ENCODE measurements around the gene HNRNPUL1.

Gene HNRNPUL1

GRCh38 chr19:41305927-41306793 is 42.0 kb downstream of the HNRNPUL1 start:
- H3K36me3 ChIP-seq (ENCODE audit: control insufficient read depth, insufficient read depth, low read length), result peaks cover 44% of the 10 kb centered on the region
- H3K27me3 ChIP-seq (ENCODE audit: control insufficient read depth, insufficient read depth, low read length), result no peaks in the 10 kb centered on the region
- no peak overlapping the region for H3K4me3 ChIP-seq (ENCODE audit: low read depth, low read length)
- no peak overlapping the region for H3K9ac ChIP-seq (ENCODE audit: low read depth, low read length)
- no peaks in the 10 kb centered on the region for H3K9me3 ChIP-seq (ENCODE audit: control insufficient read depth, insufficient read depth, low read length)
- H3K4me1 ChIP-seq (ENCODE audit: control insufficient read depth, insufficient read depth, low read length), result peaks cover 10% of the 10 kb centered on the region

- Histone ChIP-seq H3K4me1 (ENCODE audit: control insufficient read depth, insufficient read depth, low read length) (peaks cover 10% of the 10 kb centered on the region), H3K36me3 (ENCODE audit: control insufficient read depth, insufficient read depth, low read length) (peaks cover 35% of the 10 kb centered on the region), H3K9ac (ENCODE audit: low read depth, low read length) (no peak overlapping the region)
Measured at GRCh38 chr19:41307090-41307875, 43.1 kb downstream of the HNRNPUL1 start.

GRCh38 chr19:41307954-41308449 is 43.8 kb downstream of the HNRNPUL1 start:
- peaks cover 10% of the 10 kb centered on the region for H3K4me1 ChIP-seq (ENCODE audit: control insufficient read depth, insufficient read depth, low read length)
- H3K9me3 ChIP-seq (ENCODE audit: control insufficient read depth, insufficient read depth, low read length), result no peaks in the 10 kb centered on the region
- peaks cover 31% of the 10 kb centered on the region for H3K36me3 ChIP-seq (ENCODE audit: control insufficient read depth, insufficient read depth, low read length)
- H3K9ac ChIP-seq (ENCODE audit: low read depth, low read length), result peak overlapping the region; percentile 17
- no peaks in the 10 kb centered on the region for H3K27me3 ChIP-seq (ENCODE audit: control insufficient read depth, insufficient read depth, low read length)
- H3K4me3 ChIP-seq (ENCODE audit: low read depth, low read length), result no peak overlapping the region

More at GRCh38 chr19:41307090-41307875, 43.1 kb downstream of the HNRNPUL1 start:
- no peaks in the 10 kb centered on the region for H3K27me3 ChIP-seq (ENCODE audit: control insufficient read depth, insufficient read depth, low read length)
- no peaks in the 10 kb centered on the region for H3K9me3 ChIP-seq (ENCODE audit: control insufficient read depth, insufficient read depth, low read length)
- H3K4me3 ChIP-seq (ENCODE audit: low read depth, low read length), result no peak overlapping the region

DNA sequence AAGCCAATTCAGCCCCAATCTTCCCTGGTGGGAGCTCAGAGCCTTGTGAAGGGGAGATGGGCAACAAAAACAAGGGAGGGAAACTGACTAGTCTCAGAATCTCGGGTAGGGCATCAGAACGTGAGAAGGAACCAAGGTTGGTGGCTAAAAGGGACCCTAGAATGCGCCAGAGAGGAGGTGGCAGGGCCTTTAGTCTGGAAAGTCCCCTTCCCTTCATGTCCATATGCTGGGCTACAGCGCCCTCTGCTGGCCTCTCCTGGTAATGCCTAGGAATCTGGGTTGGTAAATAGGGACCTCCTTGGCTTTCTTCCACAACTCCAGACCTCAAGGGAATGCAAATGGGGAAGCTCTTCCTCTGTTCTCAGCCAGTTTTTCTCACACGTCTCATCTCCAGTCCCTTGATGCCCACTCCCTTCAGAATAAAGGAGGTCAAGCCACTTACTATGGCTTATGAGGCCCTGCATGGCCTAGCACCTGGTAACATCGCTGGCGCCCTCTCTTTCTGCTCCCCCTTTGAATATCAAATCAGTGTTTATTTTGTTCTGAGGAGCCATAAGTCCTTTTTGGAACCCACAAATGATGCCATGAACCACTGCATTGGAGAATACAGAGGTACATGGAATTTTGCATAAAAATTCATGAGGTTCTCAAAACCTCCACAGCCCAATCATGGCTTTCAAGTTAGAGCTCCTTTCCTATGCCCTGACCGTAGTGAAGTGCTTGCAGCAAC is 44.4 kb downstream of the HNRNPUL1 start:
- Histone ChIP-seq H3K4me1 (ENCODE audit: control insufficient read depth, insufficient read depth, low read length) (peaks cover 10% of the 10 kb centered on the region), H3K9me3 (ENCODE audit: control insufficient read depth, insufficient read depth, low read length) (no peaks in the 10 kb centered on the region), H3K27me3 (ENCODE audit: control insufficient read depth, insufficient read depth, low read length) (no peaks in the 10 kb centered on the region), H3K36me3 (ENCODE audit: control insufficient read depth, insufficient read depth, low read length) (peaks cover 34% of the 10 kb centered on the region), H3K9ac (ENCODE audit: low read depth, low read length) (peak overlapping the region; percentile 17), H3K4me3 (ENCODE audit: low read depth, low read length) (no peak overlapping the region)

DNA sequence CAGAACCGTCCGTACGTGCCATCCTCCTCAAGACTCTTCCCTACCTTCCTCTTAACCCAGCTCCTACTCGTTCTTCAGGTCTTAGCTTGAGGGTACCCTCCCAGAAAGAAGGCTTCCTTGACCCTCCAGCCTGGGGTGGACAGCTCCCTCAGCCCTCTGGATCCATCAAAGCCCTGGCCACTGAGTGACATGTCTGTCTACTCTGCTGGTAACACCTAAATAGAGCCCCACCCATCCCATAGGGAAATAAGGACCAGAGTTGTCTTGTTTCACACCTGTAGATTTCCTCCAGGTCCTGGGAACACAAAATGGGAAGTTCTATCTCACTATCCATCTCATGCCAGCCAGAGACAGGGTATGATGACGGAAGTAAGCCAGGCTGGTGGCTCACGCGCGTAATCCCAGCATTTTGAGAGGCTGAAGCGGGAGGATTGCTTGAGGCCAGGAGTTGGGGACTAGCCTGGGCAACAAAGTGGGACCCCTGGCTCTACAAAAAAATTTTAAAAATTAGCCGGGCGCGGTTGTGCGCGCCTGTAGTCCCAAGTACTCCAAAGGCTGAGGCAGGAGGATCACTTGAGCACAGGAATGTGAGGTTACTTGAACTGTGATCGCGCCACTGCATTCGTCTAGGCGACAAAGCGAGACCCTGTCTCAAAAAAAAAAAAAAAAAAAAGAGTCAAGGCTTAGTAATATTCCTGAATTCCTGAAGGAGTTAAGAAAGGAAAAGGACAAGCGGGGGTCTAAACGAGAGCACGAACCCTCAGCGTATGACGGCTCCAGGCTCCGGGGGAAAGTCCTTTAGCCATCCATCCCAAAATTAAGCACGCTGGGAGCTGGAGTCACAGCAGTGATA is 45.2 kb downstream of the HNRNPUL1 start:
- Histone ChIP-seq H3K9ac (ENCODE audit: low read depth, low read length) (peak overlapping the region; percentile 96), H3K4me3 (ENCODE audit: low read depth, low read length) (peak overlapping the region; percentile 80), H3K36me3 (ENCODE audit: control insufficient read depth, insufficient read depth, low read length) (peaks cover 26% of the 10 kb centered on the region)

GRCh38 chr19:41310033-41310831 is 46.1 kb downstream of the HNRNPUL1 start, which contains the start of gene CCDC97:
TSS of gene CCDC97 (plus strand) at chr19:41310172. CDS start at chr19:41310311, 139 bp downstream.
- Histone ChIP-seq H3K36me3 (ENCODE audit: control insufficient read depth, insufficient read depth, low read length) (peaks cover 20% of the 10 kb centered on the region), H3K9me3 (ENCODE audit: control insufficient read depth, insufficient read depth, low read length) (no peaks in the 10 kb centered on the region), H3K27me3 (ENCODE audit: control insufficient read depth, insufficient read depth, low read length) (no peaks in the 10 kb centered on the region), H3K4me1 (ENCODE audit: control insufficient read depth, insufficient read depth, low read length) (peaks cover 10% of the 10 kb centered on the region), H3K4me3 (ENCODE audit: low read depth, low read length) (peak within 1 kb of the TSS; percentile 80), H3K9ac (ENCODE audit: low read depth, low read length) (peak within 1 kb of the TSS; percentile 96)

More for the DNA sequence above, 45.2 kb downstream of the HNRNPUL1 start:
- Histone ChIP-seq H3K4me1 (ENCODE audit: control insufficient read depth, insufficient read depth, low read length) (peaks cover 10% of the 10 kb centered on the region), H3K9me3 (ENCODE audit: control insufficient read depth, insufficient read depth, low read length) (no peaks in the 10 kb centered on the region), H3K27me3 (ENCODE audit: control insufficient read depth, insufficient read depth, low read length) (no peaks in the 10 kb centered on the region)

DNA sequence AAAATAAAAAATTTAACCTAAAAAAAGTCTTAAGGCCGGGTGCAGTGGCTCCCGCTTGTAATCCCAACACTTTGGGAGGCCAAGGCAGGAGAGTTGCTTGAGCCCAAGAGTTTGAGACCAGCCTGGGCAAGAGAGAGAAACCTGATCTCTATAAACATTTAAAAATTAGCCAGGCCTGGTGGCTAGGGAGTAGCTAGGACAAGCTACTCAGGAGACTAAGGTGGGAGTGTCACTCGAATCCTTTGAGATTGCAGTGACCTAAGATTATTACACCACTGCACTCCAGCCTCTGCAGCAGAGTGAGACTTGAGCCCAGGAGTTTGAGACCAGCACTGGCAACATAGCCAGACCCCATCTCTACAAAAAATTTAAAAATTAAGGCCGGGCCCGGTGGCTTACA is 46.9 kb downstream of the HNRNPUL1 start:
- peaks cover 13% of the 10 kb centered on the region for H3K36me3 ChIP-seq (ENCODE audit: control insufficient read depth, insufficient read depth, low read length)
- peak overlapping the region; percentile 80 for H3K4me3 ChIP-seq (ENCODE audit: low read depth, low read length)
- peaks cover 10% of the 10 kb centered on the region for H3K4me1 ChIP-seq (ENCODE audit: control insufficient read depth, insufficient read depth, low read length)
- H3K9ac ChIP-seq (ENCODE audit: low read depth, low read length), result no peak overlapping the region
- no peaks in the 10 kb centered on the region for H3K27me3 ChIP-seq (ENCODE audit: control insufficient read depth, insufficient read depth, low read length)
- no peaks in the 10 kb centered on the region for H3K9me3 ChIP-seq (ENCODE audit: control insufficient read depth, insufficient read depth, low read length)

DNA sequence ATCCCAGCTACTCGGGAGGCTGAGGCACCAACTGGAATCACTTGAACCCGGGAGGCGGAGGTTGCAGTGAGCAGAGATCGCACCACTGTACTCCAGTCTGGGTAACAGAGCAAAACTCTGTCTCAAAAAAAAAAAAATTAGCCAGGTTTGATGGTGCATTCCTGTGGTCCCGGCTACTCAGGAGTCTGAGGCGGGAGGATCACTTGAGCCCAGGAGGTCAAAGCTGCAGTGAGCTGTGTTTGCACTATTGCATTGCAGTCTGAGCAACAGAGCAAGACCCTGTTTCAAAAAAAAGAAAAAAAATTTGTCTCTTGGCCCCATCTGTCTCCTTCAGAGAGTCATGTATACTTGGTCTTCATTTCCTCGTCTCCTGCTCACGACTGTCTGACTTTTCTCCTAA is 47.4 kb downstream of the HNRNPUL1 start:
- Histone ChIP-seq H3K36me3 (ENCODE audit: control insufficient read depth, insufficient read depth, low read length) (peaks cover 13% of the 10 kb centered on the region), H3K4me3 (ENCODE audit: low read depth, low read length) (no peak overlapping the region), H3K4me1 (ENCODE audit: control insufficient read depth, insufficient read depth, low read length) (peaks cover 10% of the 10 kb centered on the region), H3K9ac (ENCODE audit: low read depth, low read length) (no peak overlapping the region), H3K9me3 (ENCODE audit: control insufficient read depth, insufficient read depth, low read length) (no peaks in the 10 kb centered on the region), H3K27me3 (ENCODE audit: control insufficient read depth, insufficient read depth, low read length) (no peaks in the 10 kb centered on the region)

GRCh38 chr19:41316306-41316920 is 52.2 kb downstream of the HNRNPUL1 start:
- Histone ChIP-seq H3K4me3 (ENCODE audit: low read depth, low read length) (no peak overlapping the region), H3K9me3 (ENCODE audit: control insufficient read depth, insufficient read depth, low read length) (no peaks in the 10 kb centered on the region), H3K9ac (ENCODE audit: low read depth, low read length) (no peak overlapping the region), H3K27me3 (ENCODE audit: control insufficient read depth, insufficient read depth, low read length) (no peaks in the 10 kb centered on the region), H3K4me1 (ENCODE audit: control insufficient read depth, insufficient read depth, low read length) (no peaks in the 10 kb centered on the region), H3K36me3 (ENCODE audit: control insufficient read depth, insufficient read depth, low read length) (peaks cover 39% of the 10 kb centered on the region)

Data from iPS-15b (cell line).